ENCODE data around the gene C20orf144.

C20orf144 gene

DNA sequence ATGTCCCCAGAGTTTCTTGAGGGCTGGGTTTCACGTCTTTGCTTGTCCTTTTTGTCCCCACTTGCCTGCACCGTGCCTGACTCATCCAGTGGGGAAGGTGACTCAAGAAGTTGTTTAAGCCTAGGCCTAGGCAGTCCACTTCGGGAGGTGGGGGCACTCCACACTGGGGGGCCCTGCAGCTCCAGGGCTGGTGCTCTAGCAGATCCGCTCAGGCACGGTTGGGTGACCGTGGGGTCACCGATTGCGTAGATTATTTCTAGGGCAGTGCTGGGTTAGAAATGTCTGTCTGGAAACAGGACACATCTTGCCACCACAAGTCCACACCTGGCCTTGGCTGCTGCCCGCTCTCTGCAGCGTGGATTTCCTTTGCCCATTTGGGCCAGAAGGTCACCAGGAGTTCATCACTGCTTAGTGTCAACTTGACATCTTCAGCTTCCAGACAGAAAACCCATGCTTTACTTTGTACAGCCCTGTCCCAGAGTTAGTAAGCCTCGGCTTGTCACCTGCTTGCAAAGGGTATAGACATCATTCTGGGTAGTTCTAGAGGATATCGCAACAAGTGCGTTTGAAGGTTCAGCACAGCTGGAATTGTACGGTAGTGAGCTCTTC, 13.6 kb upstream of the C20orf144 start:
- in situ Hi-C loops (cut with MboI; ENCODE audit: low pct_unique_long_range_greater_than_20kb, low sequenced_read_pairs), result no loop called here
- no peak for DNase-seq

DNA sequence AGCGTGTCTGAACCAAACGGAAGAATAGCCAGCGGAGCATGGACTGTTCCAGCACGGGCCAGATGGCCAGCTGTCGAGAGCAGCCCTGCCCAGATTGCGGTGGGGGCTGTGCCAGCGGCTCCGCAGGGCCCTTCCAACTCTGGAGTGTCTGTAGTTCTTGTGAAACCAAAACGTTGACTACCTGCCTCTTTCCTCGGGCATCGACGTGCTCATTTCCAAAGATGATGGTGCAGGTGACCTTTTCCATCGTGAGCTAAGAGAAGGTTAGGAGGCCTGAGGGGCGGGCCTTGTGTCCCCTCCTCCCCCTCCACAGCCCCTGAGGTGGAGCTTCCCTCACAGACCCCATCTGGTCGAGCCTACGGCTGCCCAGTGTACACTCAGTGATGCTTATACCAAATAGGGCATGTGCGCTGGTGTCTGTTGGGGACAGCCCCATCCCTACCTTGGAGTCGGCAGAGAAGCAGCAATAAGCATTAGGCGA, 12.9 kb upstream of the C20orf144 start:
- in situ Hi-C loops (cut with MboI; ENCODE audit: low pct_unique_long_range_greater_than_20kb, low sequenced_read_pairs), result no loop called here
- no peak for DNase-seq

DNA sequence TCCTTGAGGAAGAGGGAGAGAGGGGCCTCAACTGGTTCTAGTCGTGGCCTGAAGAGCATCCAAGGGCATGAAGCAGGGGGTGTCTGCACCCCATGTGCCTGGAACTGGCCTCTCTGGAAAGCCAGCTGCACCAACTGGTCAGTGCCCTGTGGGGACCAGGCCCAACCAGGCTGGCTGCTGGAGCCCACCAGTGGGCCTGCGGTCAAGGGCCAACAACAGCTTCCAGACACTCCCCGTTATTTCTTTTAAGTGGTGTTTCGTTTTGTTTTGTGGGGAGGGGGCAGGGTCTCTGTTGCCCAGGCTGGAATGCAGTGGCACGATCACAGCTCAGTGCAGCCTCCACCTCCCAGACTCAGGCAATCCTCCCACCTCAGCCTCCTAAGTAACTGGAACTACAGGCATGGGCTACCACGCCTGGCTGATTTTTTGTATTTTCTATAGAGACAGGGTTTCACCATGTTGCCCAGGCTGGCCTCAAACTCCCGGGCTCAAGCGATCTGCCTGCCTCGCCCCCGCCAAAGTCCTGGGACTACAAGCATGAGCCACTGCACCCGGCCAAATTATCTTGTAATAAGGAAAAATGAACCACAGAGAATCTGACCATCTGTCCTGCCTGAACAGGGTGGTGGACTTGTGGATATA, 11.9 kb upstream of the C20orf144 start:
- DNase-seq, result no peak
- in situ Hi-C loops (cut with MboI; ENCODE audit: low pct_unique_long_range_greater_than_20kb, low sequenced_read_pairs), result loop anchor here (25.0 kb wide), 1 partner anchor 188 kb away; no protein-coding TSS in a partner anchor

DNA sequence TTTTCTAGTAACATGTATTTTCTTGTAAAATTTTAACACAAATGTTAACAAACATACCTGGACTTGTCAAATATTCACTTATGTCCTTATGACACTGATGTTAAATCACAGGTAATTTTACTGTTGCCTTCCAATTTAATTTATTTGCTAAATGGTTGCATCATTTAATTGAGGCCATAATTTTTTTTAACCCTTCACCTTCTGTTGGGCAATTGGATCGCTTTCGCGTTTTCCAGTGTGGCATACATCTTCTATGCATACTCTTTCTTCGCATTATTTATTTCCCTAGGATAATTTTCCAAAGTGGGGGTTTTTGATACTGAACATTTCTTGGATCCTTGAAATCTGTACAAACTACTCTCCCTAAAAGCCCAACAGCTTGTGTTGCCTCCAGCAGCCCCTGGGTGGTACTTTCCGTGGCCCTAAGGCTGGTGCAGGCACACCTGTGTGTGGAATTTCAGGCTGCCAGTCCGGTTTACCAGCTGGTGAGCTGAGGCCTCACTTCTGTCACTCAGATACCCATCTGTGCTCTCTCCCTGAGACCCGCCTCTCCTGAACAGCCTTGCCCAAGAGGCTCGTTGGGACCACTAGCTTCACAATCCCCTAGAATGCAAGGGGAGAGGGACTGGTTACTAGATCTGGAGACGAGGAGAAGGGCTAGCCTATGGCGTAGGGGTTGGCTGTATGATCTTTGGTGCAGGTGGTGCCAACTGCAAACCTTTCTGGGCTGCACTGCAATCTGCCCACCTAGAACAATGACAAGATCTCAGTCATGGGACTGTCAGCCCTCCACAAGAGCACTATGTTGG, 11.2 kb upstream of the C20orf144 start:
- in situ Hi-C loops (cut with MboI; ENCODE audit: low pct_unique_long_range_greater_than_20kb, low sequenced_read_pairs), result loop anchor here (25.0 kb wide), 1 partner anchor 189 kb away; no protein-coding TSS in a partner anchor
- no peak for DNase-seq

DNA sequence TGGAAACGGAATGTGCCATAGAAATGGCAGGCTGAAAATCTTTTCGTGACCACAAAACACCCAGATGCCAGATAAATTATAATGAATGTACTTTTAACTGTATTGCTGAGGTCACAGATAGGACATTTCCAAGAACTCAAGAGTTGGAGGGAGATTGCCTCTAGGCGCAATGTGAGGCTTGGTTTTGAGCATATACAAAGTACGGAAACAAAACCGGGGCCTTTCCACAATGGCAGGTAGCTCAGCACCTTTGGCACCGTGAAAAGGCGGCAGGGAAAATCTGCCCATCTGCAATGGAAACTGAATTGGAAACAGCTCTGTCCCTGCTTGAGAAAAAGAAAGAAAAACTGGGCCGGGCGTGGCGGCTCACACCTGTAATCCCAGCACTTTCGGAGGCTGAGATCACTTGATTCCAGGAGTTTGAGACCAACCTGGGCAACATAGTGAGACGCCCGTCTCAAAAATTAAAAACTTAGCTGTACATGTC, 10.5 kb upstream of the C20orf144 start:
- in situ Hi-C loops (cut with MboI; ENCODE audit: low pct_unique_long_range_greater_than_20kb, low sequenced_read_pairs), result loop anchor here (25.0 kb wide), 1 partner anchor 189 kb away; no protein-coding TSS in a partner anchor
- no peak for DNase-seq

DNA sequence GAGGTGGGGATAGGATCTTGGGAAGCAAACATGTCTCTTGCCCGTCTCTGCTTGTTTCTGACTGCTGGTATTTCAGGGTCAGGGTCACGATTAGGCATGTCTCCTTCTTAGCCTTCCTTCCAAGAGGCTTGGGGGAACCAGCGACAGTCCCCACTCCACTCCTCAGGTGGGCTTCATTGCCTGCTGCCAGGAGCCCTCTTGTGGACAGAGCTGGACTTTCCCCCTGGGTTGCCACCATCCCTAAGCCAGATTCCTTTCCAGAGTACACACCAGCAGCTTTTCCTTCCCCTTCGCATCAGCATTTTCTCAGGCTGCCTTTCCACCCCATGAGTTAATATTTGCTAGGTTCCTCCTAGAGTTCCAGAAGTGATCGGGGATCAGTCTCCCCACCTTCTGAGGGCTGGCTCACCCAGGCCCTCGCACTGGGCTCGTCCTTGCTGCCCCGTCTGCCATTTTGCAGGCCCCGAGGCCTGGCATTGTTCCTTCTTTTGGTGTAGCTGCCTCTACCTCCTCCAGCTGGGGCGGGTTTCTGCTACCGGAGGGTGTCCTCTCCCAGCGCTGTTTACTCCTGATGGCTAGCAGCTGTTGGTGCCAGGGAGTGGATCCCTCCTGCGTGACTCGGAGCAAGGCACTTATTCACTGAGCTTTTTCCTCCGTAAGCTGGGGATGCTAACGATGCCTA, 8.8 kb upstream of the C20orf144 start:
- in situ Hi-C loops (cut with MboI; ENCODE audit: low pct_unique_long_range_greater_than_20kb, low sequenced_read_pairs), result loop anchor here (25.0 kb wide), 1 partner anchor 191 kb away; no protein-coding TSS in a partner anchor
- peak; percentile 79 for DNase-seq

DNA sequence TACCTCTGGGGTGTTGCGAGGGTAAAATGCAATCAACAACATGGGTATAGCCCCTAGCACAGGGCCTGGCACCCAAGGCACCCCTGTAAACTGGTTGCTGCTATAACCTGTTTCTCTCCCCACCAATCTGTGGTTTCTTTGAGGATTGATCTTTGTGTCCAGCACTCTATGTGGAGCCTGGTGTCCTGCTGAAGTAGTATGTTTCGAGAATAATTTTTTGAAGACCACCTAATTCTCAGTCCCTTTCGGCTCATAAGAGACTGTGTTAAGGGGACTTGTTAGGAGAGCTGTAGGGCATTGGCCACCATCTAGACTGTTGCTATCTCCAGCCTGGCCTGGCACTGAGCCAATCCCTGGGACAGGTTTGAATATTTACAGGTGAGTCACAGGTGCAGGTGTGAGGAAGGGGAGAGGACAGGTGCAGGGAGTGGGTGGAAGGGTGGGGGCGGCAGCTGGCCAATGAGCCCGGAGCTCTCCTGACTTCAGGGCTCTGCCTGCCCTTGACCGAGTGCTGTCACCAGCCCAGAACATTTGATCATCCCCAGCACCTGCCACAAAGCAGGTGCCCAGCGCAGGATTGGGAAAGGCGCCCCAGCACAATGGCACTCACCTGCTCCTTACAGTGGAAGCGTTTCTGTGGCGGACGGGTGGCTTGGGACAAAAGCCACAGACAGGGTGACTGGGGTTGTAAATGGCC, 8.1 kb upstream of the C20orf144 start:
- DNase-seq, result no peak
- in situ Hi-C loops (cut with MboI; ENCODE audit: low pct_unique_long_range_greater_than_20kb, low sequenced_read_pairs), result loop anchor here (25.0 kb wide), 1 partner anchor 192 kb away; no protein-coding TSS in a partner anchor

DNA sequence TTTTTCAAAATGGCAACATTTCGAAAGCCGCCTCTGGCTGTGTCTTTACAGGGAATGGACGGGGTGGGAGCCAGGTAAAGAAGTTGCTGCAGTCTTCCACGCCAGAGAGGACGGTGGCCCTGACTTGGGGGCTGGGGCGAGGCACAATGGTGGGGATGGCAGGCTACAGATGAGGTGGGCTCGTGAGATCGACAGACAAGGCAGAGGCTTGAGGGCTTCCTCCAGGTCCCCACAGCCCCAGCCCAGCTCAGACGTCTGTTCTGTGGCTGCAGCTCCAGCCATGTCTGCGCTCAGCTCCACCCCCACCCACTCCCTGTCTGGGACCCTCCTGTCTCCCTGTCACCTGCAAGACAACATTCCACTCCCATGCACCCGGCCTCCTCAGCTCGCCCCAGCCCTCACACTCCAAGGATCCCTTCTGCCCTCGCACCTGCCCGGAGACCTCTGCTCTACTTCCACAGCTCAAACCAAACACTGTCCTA, 7.4 kb upstream of the C20orf144 start:
- no peak for DNase-seq
- in situ Hi-C loops (cut with MboI; ENCODE audit: low pct_unique_long_range_greater_than_20kb, low sequenced_read_pairs), result loop anchor here (25.0 kb wide), 1 partner anchor 192 kb away; no protein-coding TSS in a partner anchor

DNA sequence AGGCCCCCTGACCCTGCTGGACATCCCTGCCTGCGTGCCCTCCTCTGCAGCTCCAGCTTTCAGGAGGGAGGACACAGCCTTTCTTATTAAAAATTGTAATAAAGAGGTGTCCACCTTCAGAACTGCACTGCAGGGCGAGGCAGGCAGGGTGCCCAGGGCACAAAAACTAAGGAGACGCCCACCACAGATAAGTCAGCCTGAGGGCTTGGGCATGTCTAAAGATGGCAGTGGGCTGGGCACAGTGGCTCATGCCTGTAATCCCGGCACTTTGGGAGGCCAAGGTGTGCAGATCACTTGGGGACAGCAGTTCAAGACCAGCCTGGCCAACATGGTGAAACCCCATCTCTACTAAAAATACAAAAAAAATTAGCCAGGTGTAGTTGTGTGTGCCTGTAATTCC, 7.0 kb upstream of the C20orf144 start:
- in situ Hi-C loops (cut with MboI; ENCODE audit: low pct_unique_long_range_greater_than_20kb, low sequenced_read_pairs), result loop anchor here (25.0 kb wide), 1 partner anchor 193 kb away; no protein-coding TSS in a partner anchor

DNA sequence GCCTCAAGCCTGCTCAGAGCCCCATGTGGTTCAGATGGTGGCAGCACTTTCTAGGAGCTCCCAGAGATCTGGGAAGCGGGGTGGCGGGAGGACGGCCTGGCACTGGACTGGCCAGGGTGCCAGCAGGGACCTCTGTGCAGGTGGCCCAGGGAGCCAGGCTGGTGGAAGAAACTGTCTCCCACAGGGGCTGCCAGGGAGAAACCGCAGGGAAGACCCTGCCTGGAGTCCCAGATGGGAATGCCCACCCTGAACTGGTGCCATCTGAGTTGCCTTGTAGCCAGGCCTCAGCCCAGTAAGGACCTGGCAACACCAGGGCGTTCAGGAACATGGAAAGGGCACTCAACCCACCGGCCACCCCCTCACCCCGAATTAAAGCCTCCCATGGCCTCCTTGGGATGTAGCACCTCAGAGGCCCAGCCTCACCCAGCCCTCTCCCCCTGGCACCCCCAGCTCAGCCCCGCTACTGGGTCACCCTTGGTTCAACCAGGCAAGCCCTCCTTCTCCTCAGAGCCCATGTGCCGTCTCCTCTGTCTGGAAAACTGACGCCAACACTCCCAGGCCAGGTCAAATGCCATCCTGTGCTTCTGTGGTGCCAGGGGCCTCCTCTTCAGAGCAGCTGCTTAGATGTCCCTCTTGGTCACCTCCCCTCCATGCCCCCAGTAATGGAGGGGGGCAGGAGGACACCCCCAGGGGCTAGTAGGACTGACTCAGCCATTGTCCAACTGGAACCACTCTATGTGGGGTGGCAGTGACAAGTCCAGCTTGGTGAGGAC, 5.9 kb upstream of the C20orf144 start:
- no peak for DNase-seq
- in situ Hi-C loops (cut with MboI; ENCODE audit: low pct_unique_long_range_greater_than_20kb, low sequenced_read_pairs), result loop anchor here (25.0 kb wide), 1 partner anchor 194 kb away; no protein-coding TSS in a partner anchor

More for the DNA sequence above, 7.0 kb upstream of the C20orf144 start:
- no peak for DNase-seq

DNA sequence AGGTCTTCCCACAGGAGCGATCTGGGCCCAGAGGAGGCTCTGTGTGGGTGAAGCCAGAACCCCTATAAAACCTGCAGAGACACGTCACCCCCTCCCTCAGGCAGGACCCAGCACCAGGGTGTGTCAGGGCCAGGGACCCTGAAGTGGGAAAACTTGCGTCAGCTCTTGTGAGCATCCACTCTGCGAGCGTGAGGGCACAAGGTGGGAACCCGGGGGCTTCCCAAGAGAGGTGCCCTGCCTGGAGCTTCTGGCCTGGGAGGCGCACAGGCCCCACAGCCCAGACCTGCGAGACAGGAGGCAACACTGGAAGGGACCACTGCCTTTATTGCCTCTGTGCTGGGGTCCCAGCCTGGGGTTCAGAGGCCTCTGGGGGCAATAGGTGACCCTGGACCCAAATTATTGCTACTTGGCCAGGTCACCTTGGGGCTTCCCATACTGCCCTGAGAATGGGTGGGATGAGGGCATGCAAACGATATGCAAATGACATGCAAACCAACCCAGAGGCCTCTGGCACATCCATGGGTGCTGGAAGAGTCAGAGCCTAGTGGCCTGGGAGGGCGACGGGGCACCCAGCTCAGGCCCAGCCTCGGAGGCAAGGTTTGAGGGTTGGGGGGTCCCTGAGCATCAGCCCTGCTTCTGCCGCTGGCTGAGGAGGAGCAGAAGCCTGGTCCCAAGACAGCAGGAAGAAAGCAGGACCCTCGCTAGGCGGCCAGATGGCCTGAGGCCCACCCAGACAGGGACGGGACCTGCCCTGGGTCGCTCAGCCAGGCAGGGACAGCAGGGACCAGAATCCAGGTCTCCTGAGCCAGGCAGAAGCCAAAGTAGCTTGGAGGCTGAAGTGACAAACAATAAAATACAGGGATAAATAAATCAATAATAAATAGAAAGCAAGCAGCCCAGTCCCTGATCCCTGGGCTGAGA, 5.1 kb upstream of the C20orf144 start:
- in situ Hi-C loops (cut with MboI; ENCODE audit: low pct_unique_long_range_greater_than_20kb, low sequenced_read_pairs), result loop anchor here (25.0 kb wide), 1 partner anchor 195 kb away; no protein-coding TSS in a partner anchor
- no peak for DNase-seq

DNA sequence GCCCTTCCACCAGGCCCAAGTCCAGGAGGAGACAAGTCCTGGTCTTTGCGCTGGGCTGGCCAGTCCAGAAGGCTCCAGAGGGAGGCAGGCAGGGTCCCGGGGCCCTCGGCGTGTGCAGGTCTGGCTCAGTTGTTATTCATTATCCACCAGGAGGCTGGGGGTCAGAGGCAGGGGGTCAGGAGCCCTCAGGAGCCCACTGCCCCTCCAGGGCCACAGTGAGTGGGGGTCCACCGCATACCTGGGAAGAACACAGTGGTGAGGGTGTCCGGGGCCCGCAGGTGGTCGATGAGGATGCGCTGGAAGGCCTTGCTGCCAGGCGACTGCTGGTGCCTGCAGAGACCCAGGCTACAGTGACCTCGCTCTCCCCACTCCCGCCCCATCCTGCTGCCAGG, 4.4 kb upstream of the C20orf144 start:
- no peak for DNase-seq
- in situ Hi-C loops (cut with MboI; ENCODE audit: low pct_unique_long_range_greater_than_20kb, low sequenced_read_pairs), result loop anchor here (25.0 kb wide), 1 partner anchor 195 kb away; no protein-coding TSS in a partner anchor

DNA sequence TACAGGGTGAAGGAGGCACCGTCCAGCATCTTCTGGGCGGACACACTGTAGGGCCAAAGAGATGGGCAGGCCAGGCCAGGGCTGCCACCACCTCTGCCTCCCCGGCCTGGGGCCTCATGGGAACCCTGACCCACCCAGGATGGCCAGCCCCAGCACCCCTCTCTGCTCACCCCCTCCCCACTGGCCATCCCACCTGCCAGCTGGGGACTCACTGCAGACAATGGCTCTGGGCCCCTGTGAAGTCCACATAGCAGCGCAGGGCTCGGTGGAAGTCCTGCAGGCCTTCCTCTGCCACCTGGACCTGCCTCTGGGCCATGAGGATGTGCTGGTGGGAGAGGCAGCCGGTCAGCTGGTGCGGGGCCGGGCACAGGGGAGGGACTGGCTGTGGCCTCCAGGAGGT, 3.6 kb upstream of the C20orf144 start:
- no peak for DNase-seq
- in situ Hi-C loops (cut with MboI; ENCODE audit: low pct_unique_long_range_greater_than_20kb, low sequenced_read_pairs), result loop anchor here (25.0 kb wide), 1 partner anchor 196 kb away; no protein-coding TSS in a partner anchor

DNA sequence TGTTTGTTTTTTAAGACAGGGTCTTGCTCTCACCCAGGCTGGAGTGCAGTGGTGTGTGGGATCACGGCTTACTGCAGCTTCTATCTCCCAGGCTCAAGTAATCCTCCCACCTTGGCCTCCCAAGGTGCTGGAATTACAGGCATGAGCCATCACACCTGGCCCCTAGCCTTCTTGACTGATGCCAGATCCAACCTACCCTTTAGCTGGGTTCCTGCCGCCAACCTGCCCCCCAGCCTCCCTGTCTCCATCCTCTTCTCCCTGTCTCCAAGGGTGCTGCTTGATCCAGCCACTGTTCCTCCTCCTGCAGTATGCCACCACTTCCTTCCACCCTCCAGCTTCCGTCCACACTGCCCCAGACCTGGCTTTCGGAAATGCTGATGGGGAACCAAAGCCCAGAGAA, 3.2 kb upstream of the C20orf144 start:
- in situ Hi-C loops (cut with MboI; ENCODE audit: low pct_unique_long_range_greater_than_20kb, low sequenced_read_pairs), result loop anchor here (25.0 kb wide), 1 partner anchor 197 kb away; no protein-coding TSS in a partner anchor
- DNase-seq, result no peak

DNA sequence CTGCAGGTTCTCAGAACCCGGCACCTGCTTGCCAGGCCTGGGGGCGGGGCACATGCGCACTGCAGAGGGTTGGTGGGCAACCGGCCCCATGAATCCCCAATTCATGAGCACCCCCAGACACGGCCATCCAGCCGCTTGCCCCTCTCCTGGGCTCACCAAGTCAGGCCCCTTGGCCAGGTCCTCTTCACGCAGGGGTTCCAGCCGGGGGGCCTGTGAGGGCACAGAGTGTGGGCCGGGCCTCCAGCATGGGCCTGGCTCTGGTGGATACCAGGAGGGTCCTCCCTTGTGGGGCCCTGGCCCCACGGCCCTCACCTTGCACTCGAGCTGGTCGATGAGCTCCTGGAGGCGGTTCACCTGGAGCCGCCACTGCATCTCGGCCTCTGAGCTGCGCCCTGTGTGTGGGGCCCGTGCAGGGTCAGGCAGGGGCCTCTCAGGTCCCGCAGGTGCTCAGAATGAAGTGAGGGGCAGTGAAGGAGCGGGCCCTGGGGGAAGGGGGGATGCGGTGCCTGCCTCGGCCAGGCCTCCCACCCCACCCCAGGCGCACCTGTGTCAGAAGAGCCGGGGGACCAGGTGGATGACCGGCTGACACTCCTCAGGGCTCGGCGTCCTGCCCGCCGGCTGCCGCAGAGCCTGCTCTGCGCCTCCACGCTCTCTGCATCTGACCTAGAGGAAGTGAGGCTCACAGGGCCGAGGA, 2.6 kb upstream of the C20orf144 start:
- no peak for DNase-seq
- in situ Hi-C loops (cut with MboI; ENCODE audit: low pct_unique_long_range_greater_than_20kb, low sequenced_read_pairs), result loop anchor here (25.0 kb wide), 1 partner anchor 197 kb away; no protein-coding TSS in a partner anchor
